Peyer's patch (tissue), 4 donors: Measurements from ENCODE around the gene LRFN4. TPM values are rescaled to one million over a fixed set of nuclear protein-coding genes. Genes with fewer than 3 reads are reported as not detected.
"Not testable (repeated sequence)": the region's sequence is repeated elsewhere in the genome, so short reads cannot be mapped to it uniquely, and the experiment has no call there.

Experiments
- DNase-seq, 3 donors: peaks; one replicate each; pipeline ENCODE4 v3.0.0-alpha.2; 2017 to 2019
- H3K27ac ChIP-seq, 4 donors: fragments of 200-600 bp; sonication (generic); one replicate each; pipeline ENCODE4 v1.5.1; 2016 to 2019
- H3K27me3 ChIP-seq, 2 donors: fragments of 200-600 bp; sonication (generic); one replicate each; pipeline ENCODE4 v1.5.1; 2019
- H3K36me3 ChIP-seq, 3 donors: fragments of 200-600 bp; sonication (generic); one replicate each; pipeline ENCODE4 v1.5.1; 2016 to 2019
- H3K4me1 ChIP-seq, 4 donors: fragments of 200-600 bp; sonication (generic); one replicate each; pipeline ENCODE4 v1.5.1; 2016 to 2019
- H3K4me3 ChIP-seq, 4 donors: fragments of 200-600 bp; sonication (generic); 1 replicate in 3 of 4; 2 replicates in 1 of 4; pipeline ENCODE4 v1.5.1; 2016 to 2019; ENCODE audit warnings: mild to moderate bottlenecking in 1 of 4
- H3K9me3 ChIP-seq, 4 donors: fragments of 200-600 bp; sonication (generic); one replicate each; pipeline ENCODE4 v1.5.1; 2016 to 2019; ENCODE audit warnings: mild to moderate bottlenecking in 1 of 4
- CTCF ChIP-seq, 6 experiments: fragments of 450-650 bp in 4 of 6; fragments of 200-600 bp in 2 of 6; sonication (generic) in 1 of 6; IDR thresholded peaks; one replicate each; pipeline ENCODE4 v1.5.1; 2017 to 2019; ENCODE audit warnings: antibody characterized with exemption in 6 of 6, mild to moderate bottlenecking in 3 of 6, moderate library complexity in 1 of 6
- POLR2A ChIP-seq, 2 donors: fragments of 450-650 bp; IDR thresholded peaks; one replicate each; pipeline ENCODE4 v1.5.1; 2017; ENCODE audit warnings: antibody characterized with exemption in 2 of 2, mild to moderate bottlenecking in 2 of 2, moderate library complexity in 2 of 2
- total RNA-seq, 4 donors: library from RNA; depleted of rRNA; stranded (reverse); fragments of >200 nt; gene quantifications; one replicate each; pipeline ENCODE4 v1.1.0, GENCODE V29; 2016

The LRFN4 gene
- total RNA-seq, 4 donors from 2014 or later = 2.5 to 9.0 (median 4.3) TPM

GRCh38 chr11:66818231-66818955 lies 38.5 kb upstream of the LRFN4 start:
- no peak for DNase-seq
- no peak overlapping the region for H3K27ac ChIP-seq
- H3K4me1 ChIP-seq = no peaks in the 10 kb centered on the region
- H3K9me3 ChIP-seq = no peaks in the 10 kb centered on the region
- no peak for TF ChIP-seq CTCF (IDR thresholded peaks at IDR 0.05)
- TF ChIP-seq POLR2A (IDR thresholded peaks at IDR 0.05) = no peak
- H3K36me3 ChIP-seq = peaks cover 0 to 5% (median 0%) of the 10 kb centered on the region in 3 donors
- H3K27me3 ChIP-seq = no peaks in the 10 kb centered on the region
- H3K4me3 ChIP-seq = no peak overlapping the region

DNA sequence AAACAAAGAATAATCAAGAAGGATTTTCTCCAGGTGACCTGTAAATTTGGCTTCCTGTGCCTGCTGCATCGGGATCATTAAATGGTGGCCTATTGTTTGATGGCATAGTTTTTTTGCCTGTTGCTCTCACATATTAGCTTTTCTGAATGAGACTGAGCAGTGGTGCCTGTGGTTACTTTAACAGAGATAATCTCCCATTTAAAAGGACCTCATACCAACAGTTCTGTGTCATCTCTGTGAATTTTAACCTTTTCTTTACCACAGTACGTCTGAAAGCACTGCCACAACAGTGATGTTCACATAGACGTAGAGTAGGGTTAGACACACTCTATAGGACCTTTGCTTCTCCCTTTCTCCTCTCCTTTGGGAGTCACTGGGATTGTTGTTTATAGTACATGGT lies 36.5 kb upstream of the LRFN4 start:
- Histone ChIP-seq H3K4me3 (no peak overlapping the region), H3K27me3 (no peaks in the 10 kb centered on the region), H3K4me1 (no peaks in the 10 kb centered on the region), H3K27ac (no peak overlapping the region), H3K9me3 (no peaks in the 10 kb centered on the region), H3K36me3 (peaks cover 0 to 5% (median 0%) of the 10 kb centered on the region in 3 donors)
- DNase-seq = no peak
- TF ChIP-seq POLR2A (IDR thresholded peaks at IDR 0.05) = no peak
- no peak for TF ChIP-seq CTCF (IDR thresholded peaks at IDR 0.05)

DNA sequence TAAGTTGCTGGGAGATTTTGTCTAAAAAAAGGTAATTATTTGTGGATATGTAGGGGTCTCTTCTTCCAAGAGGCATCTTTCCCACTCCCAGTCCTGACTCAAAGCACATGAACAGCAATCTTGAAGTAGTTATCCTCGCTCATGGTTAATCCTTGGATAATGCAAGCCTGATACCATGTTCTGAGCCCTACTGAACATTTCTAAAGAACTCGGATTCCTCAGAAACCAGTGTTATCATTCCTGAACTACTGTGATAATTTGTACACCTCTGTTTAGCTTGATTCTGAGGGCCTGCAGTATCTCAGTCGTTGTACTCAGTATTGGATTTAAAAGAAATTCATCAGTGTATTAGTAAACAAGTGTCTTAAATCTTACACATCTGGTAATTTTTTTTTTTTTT lies 36.0 kb upstream of the LRFN4 start:
- no peaks in the 10 kb centered on the region for H3K9me3 ChIP-seq
- no peak overlapping the region for H3K4me3 ChIP-seq
- no peaks in the 10 kb centered on the region for H3K4me1 ChIP-seq
- H3K36me3 ChIP-seq = peaks cover 0 to 5% (median 0%) of the 10 kb centered on the region in 3 donors
- no peak overlapping the region for H3K27ac ChIP-seq
- no peaks in the 10 kb centered on the region for H3K27me3 ChIP-seq
- DNase-seq = no peak
- TF ChIP-seq CTCF (IDR thresholded peaks at IDR 0.05) (no peak), POLR2A (IDR thresholded peaks at IDR 0.05) (no peak)

DNA sequence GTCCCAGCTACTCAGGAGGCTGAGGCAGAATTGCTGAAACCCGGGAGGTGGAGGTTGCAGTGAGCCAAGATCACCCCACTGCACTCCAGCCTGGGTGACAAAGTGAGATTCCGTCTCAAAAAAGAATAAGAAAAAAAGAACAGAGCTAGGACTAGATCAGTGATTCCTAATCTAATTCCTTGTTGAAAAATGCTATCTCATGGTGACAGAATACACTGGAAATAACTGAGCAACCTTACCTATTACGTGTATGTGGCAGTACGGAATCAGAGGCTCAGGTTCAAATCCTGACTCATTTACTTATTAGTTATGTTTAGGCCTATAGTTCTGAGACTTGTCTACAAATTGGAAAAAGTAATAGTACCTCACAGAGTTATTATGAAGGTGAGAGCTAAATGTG lies 33.2 kb upstream of the LRFN4 start:
- no peak overlapping the region for H3K27ac ChIP-seq
- no peaks in the 10 kb centered on the region for H3K4me1 ChIP-seq
- no peak overlapping the region for H3K4me3 ChIP-seq
- no peaks in the 10 kb centered on the region for H3K9me3 ChIP-seq
- no peak for TF ChIP-seq CTCF (IDR thresholded peaks at IDR 0.05)
- no peak for TF ChIP-seq POLR2A (IDR thresholded peaks at IDR 0.05)
- H3K36me3 ChIP-seq = no peaks in the 10 kb centered on the region
- no peaks in the 10 kb centered on the region for H3K27me3 ChIP-seq
- DNase-seq = no peak

DNA sequence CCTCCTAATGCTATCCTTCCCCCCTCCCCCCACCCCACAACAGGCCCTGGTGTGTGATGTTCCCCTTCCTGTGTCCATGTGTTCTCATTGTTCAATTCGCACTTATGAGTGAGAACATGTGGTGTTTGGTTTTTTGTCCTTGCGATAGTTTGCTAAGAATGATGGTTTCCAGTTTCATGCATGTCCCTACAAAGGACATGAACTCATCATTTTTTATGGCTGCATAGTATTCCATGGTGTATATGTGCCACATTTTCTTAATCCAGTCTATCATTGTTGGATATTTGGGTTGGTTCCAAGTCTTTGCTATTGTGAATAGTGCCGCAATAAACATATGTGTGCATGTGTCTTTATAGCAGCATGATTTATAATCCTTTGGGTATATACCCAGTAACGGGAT lies 32.3 kb upstream of the LRFN4 start:
- not testable (repeated sequence) for H3K27me3 ChIP-seq, H3K27ac ChIP-seq, H3K9me3 ChIP-seq, DNase-seq, H3K36me3 ChIP-seq, H3K4me3 ChIP-seq, H3K4me1 ChIP-seq

GRCh38 chr11:66834539-66834845 lies 22.4 kb upstream of the LRFN4 start:
- no peak for TF ChIP-seq CTCF (IDR thresholded peaks at IDR 0.05)
- H3K27me3 ChIP-seq = no peaks in the 10 kb centered on the region

More at GRCh38 chr11:66834539-66834845, 22.4 kb upstream of the LRFN4 start:
- no peak for DNase-seq
- Histone ChIP-seq H3K27ac (no peak overlapping the region), H3K36me3 (peaks cover 0 to 14% (median 0%) of the 10 kb centered on the region in 3 donors), H3K4me3 (no peak overlapping the region), H3K4me1 (no peaks in the 10 kb centered on the region), H3K9me3 (no peaks in the 10 kb centered on the region)
